Measurements from ENCODE around the gene ELMO1. TPM values are rescaled to one million over a fixed set of nuclear protein-coding genes. Genes with fewer than 3 reads are reported as not detected.

Gene ELMO1
- total and polyA plus RNA-seq, 2 donors from 2014 or later = 6.0 to 35.4 TPM

DNA sequence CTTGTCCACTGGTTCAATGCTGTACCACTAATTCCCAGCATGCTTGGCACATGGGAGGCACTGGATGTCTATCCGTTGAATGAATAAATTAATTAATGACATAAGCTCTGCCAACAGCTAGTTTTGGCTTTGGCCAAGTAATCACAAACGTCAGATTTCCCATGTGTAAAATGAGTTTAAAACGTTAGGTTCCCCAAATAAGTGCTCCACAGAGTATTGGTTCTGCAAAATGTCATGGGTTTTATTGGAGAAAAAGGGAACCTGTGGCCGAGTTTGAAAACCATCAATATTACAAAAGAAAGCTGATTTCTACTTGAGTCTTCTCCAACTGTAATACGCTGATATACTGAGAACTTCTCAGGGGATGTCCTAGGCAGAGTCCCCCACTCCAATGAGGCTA lies 23.2 kb downstream of the ELMO1 start:
- no peaks in the 10 kb centered on the region for H3K9me3 ChIP-seq (ENCODE audit: control insufficient read depth in 2 of 3, insufficient read depth in 1 of 3, low read length in 3 of 3)
- no peak for DNase-seq
- no peak for FAIRE-seq
- H3K9ac ChIP-seq (ENCODE audit: low read length in 3 of 3) = no peak overlapping the region
- no peaks in the 10 kb centered on the region for H3K27me3 ChIP-seq (ENCODE audit: control insufficient read depth, insufficient read depth, low read length)
- intact Hi-C loops (cut with DNase I) = no loop called here
- no peaks in the 10 kb centered on the region for H3K4me1 ChIP-seq (ENCODE audit: control insufficient read depth in 2 of 3, insufficient read depth in 2 of 3, low read depth in 1 of 3, low read length in 3 of 3)
- no peak overlapping the region for H3K4me3 ChIP-seq (ENCODE audit: low read length in 3 of 3)
- H3K36me3 ChIP-seq (ENCODE audit: control insufficient read depth in 2 of 3, insufficient read depth in 3 of 3, low read length in 3 of 3) = no peaks in the 10 kb centered on the region
- TF ChIP-seq, protein P1, sequence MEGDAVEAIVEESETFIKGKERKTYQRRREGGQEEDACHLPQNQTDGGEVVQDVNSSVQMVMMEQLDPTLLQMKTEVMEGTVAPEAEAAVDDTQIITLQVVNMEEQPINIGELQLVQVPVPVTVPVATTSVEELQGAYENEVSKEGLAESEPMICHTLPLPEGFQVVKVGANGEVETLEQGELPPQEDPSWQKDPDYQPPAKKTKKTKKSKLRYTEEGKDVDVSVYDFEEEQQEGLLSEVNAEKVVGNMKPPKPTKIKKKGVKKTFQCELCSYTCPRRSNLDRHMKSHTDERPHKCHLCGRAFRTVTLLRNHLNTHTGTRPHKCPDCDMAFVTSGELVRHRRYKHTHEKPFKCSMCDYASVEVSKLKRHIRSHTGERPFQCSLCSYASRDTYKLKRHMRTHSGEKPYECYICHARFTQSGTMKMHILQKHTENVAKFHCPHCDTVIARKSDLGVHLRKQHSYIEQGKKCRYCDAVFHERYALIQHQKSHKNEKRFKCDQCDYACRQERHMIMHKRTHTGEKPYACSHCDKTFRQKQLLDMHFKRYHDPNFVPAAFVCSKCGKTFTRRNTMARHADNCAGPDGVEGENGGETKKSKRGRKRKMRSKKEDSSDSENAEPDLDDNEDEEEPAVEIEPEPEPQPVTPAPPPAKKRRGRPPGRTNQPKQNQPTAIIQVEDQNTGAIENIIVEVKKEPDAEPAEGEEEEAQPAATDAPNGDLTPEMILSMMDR (IDR thresholded peaks at IDR 0.05; ENCODE audit: borderline replicate concordance, extremely low read depth, insufficient read depth) = no peak
- no peak overlapping the region for H3K27ac ChIP-seq (ENCODE audit: low read depth in 2 of 2, low read length in 2 of 2)

DNA sequence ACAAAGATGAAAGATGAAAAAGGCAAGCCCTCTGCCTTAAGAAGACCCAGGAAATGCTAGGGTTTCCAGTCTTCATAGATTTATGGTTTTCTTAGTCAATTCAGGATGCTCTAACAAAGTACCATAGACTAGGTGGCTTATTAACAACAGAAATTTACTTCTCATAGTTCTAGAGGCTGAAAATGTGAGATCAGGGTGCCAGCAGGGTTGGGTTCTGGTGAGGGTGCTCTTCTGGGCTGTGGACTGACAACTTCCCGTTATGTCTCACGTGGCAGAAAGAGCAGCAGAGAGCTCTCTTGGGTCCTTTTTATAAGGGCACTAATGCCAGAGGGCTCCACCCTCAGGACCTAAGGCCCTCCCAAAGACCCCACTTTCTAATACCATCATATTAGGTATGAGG lies 23.7 kb downstream of the ELMO1 start:
- intact Hi-C loops (cut with DNase I) = no loop called here
- no peak for DNase-seq
- H3K4me3 ChIP-seq (ENCODE audit: low read length in 3 of 3) = no peak overlapping the region
- H3K27me3 ChIP-seq (ENCODE audit: control insufficient read depth, insufficient read depth, low read length) = no peaks in the 10 kb centered on the region
- no peaks in the 10 kb centered on the region for H3K9me3 ChIP-seq (ENCODE audit: control insufficient read depth in 2 of 3, insufficient read depth in 1 of 3, low read length in 3 of 3)
- H3K9ac ChIP-seq (ENCODE audit: low read length in 3 of 3) = no peak overlapping the region
- H3K36me3 ChIP-seq (ENCODE audit: control insufficient read depth in 2 of 3, insufficient read depth in 3 of 3, low read length in 3 of 3) = no peaks in the 10 kb centered on the region
- no peak for FAIRE-seq
- TF ChIP-seq, protein P1 (IDR thresholded peaks at IDR 0.05; ENCODE audit: borderline replicate concordance, extremely low read depth, insufficient read depth) = no peak
- H3K4me1 ChIP-seq (ENCODE audit: control insufficient read depth in 2 of 3, insufficient read depth in 2 of 3, low read depth in 1 of 3, low read length in 3 of 3) = no peaks in the 10 kb centered on the region
- no peak overlapping the region for H3K27ac ChIP-seq (ENCODE audit: low read depth in 2 of 2, low read length in 2 of 2)

DNA sequence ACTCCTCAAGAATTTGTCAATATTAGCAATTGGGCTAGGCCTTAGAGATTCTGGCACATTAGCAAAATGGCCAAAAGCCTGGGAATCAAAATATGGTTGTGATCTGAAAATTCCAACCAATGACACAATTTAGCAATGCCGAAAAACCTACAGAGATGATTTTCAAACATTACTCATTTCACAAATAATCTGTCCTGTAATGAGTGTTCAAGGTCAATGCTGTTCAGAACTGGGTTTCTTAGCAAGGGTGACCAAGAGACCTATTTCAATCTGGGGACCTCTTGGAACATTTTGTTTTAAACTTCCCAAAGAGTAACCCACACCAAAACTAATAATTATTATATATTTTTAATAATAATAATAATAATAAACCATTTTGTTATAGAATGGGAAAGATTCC lies 24.1 kb downstream of the ELMO1 start:
- no peaks in the 10 kb centered on the region for H3K9me3 ChIP-seq (ENCODE audit: control insufficient read depth in 2 of 3, insufficient read depth in 1 of 3, low read length in 3 of 3)
- intact Hi-C loops (cut with DNase I) = no loop called here
- TF ChIP-seq, protein P1 (IDR thresholded peaks at IDR 0.05; ENCODE audit: borderline replicate concordance, extremely low read depth, insufficient read depth) = no peak
- no peaks in the 10 kb centered on the region for H3K27me3 ChIP-seq (ENCODE audit: control insufficient read depth, insufficient read depth, low read length)
- H3K4me3 ChIP-seq (ENCODE audit: low read length in 3 of 3) = no peak overlapping the region
- H3K36me3 ChIP-seq (ENCODE audit: control insufficient read depth in 2 of 3, insufficient read depth in 3 of 3, low read length in 3 of 3) = no peaks in the 10 kb centered on the region
- FAIRE-seq (no peak), DNase-seq (no peak)
- H3K27ac ChIP-seq (ENCODE audit: low read depth in 2 of 2, low read length in 2 of 2) = no peak overlapping the region
- no peak overlapping the region for H3K9ac ChIP-seq (ENCODE audit: low read length in 3 of 3)
- no peaks in the 10 kb centered on the region for H3K4me1 ChIP-seq (ENCODE audit: control insufficient read depth in 2 of 3, insufficient read depth in 2 of 3, low read depth in 1 of 3, low read length in 3 of 3)

DNA sequence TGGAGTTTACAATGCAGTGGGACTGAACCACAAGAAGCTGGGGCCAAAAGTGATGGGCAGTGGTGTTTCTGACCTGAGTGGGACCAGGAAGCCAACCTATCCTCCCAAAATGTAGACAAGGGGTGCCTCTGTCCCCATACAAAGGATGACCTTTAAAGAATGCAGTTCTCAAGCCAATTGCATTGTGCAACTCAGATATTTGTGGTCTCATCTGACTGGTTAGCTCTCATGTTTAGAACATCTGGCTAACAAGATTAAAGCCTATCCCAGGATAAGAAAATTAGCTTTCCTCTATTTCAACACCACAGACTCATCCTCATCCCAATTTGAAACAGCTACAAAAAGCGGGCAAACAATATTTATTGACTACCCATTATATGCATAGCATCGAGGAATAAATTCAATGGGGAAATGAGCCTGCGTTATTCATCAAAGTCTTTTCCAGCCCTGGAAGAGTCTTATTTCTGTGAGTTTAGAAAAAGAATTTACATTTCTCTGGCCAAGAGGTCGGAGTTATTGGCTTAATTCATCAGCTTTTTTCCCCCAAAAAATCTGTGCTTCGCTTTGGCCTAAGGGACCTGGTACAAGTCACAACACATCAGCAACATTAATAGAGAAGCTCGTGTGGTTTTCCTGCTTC lies 26.7 kb downstream of the ELMO1 start:
- intact Hi-C loops (cut with DNase I) = no loop called here
- TF ChIP-seq, protein P1 (IDR thresholded peaks at IDR 0.05; ENCODE audit: borderline replicate concordance, extremely low read depth, insufficient read depth) = no peak
- no peaks in the 10 kb centered on the region for H3K9me3 ChIP-seq (ENCODE audit: control insufficient read depth in 2 of 3, insufficient read depth in 1 of 3, low read length in 3 of 3)
- H3K4me3 ChIP-seq (ENCODE audit: low read length in 3 of 3) = no peak overlapping the region
- no peak overlapping the region for H3K27ac ChIP-seq (ENCODE audit: low read depth in 2 of 2, low read length in 2 of 2)
- H3K27me3 ChIP-seq (ENCODE audit: control insufficient read depth, insufficient read depth, low read length) = no peaks in the 10 kb centered on the region
- no peak overlapping the region for H3K9ac ChIP-seq (ENCODE audit: low read length in 3 of 3)
- H3K4me1 ChIP-seq (ENCODE audit: control insufficient read depth in 2 of 3, insufficient read depth in 2 of 3, low read depth in 1 of 3, low read length in 3 of 3) = no peaks in the 10 kb centered on the region
- no peak for DNase-seq
- no peak for FAIRE-seq
- H3K36me3 ChIP-seq (ENCODE audit: control insufficient read depth in 2 of 3, insufficient read depth in 3 of 3, low read length in 3 of 3) = no peaks in the 10 kb centered on the region

All from kidney (tissue), 14 donors.